T-cell (primary cell): ENCODE results near the gene ABCB1. TPM values are rescaled to one million over a fixed set of nuclear protein-coding genes. Genes with fewer than 3 reads are reported as not detected.

ENCODE experiments used
- ATAC-seq, 4 experiments: fragments of 200-7000 bp in 3 of 4; fragments of 150-1000 bp in 1 of 4; cut with Tn5 transposase; replicated peaks in 1 of 4; 1 replicate in 3 of 4; 2 replicates in 1 of 4; pipeline ENCODE4 v1.10.0; 2021; ENCODE audit warnings: moderate library complexity in 3 of 4, mild to moderate bottlenecking in 2 of 4, moderate number of reproducible peaks in 1 of 4
- CTCF ChIA-PET, 2 donors: fragments of 300-600 bp; sonication (Branson Sonifier 250); formaldehyde crosslinking; loops; one replicate each; lab custom pipeline; 2022; ENCODE audit warnings: antibody characterized with exemption in 2 of 2; lab: Charles Lee
- POLR2A ChIA-PET, 2 donors: fragments of 300-600 bp; sonication (Branson Sonifier 250); formaldehyde crosslinking; loops; one replicate each; lab custom pipeline; 2022; ENCODE audit warnings: antibody characterized with exemption in 2 of 2; lab: Charles Lee
- DNase-seq, 35 experiments: peaks; one replicate each; pipeline versions ENCODE4 v3.0.0 to v3.0.0-alpha.2; 2013 to 2023
- H3K27ac ChIP-seq: one replicate; pipeline ENCODE4 v1.5.1; 2013; ENCODE audit warnings: low read length
- H3K27me3 ChIP-seq, 2 experiments: replicated peaks in 1 of 2; 1 replicate in 1 of 2; 2 replicates in 1 of 2; pipeline versions ENCODE4 v1.6.1 to v1.7.0; 2013; ENCODE audit warnings: low read length in 1 of 2, mixed read lengths in 1 of 2; ENCODE audit not compliant: control insufficient read depth in 2 of 2, insufficient read depth in 2 of 2; ENCODE audit errors: extremely low read depth in 1 of 2
- H3K36me3 ChIP-seq, 2 donors: 1 replicate in 1 of 2; 2 replicates in 1 of 2; pipeline versions ENCODE4 v1.6.1 to v1.7.0; 2013; ENCODE audit warnings: low read length in 1 of 2; ENCODE audit not compliant: control insufficient read depth in 2 of 2, insufficient read depth in 1 of 2; ENCODE audit errors: extremely low read depth in 1 of 2
- H3K4me1 ChIP-seq, 2 experiments: 1 replicate in 1 of 2; 2 replicates in 1 of 2; pipeline versions ENCODE4 v1.6.1 to v1.7.0; 2013; ENCODE audit warnings: low read length in 2 of 2, mixed read lengths in 1 of 2; ENCODE audit not compliant: insufficient read depth in 2 of 2, control insufficient read depth in 1 of 2; ENCODE audit errors: extremely low read depth in 1 of 2
- H3K4me3 ChIP-seq, 2 donors: 1 replicate in 1 of 2; 2 replicates in 1 of 2; pipeline versions ENCODE4 v1.5.1 to v1.7.0; 2013; ENCODE audit warnings: mild to moderate bottlenecking in 2 of 2, low read length in 1 of 2, moderate library complexity in 1 of 2; ENCODE audit not compliant: control insufficient read depth in 1 of 2; ENCODE audit errors: extremely low read depth in 1 of 2
- H3K9me3 ChIP-seq: 2 replicates; pipeline ENCODE4 v1.7.0; 2013
- H3K27ac Mint-ChIP-seq, 2 donors: one replicate each; pipeline ENCODE4 v1.8.0; 2020 to 2021; ENCODE audit warnings: mild to moderate bottlenecking in 2 of 2, mixed read lengths in 2 of 2
- H3K27me3 Mint-ChIP-seq, 2 donors: one replicate each; pipeline ENCODE4 v1.8.0; 2021 to 2022; ENCODE audit warnings: mixed read lengths in 2 of 2
- H3K36me3 Mint-ChIP-seq: one replicate; pipeline ENCODE4 v1.8.0; 2021; ENCODE audit warnings: mixed read lengths
- H3K4me1 Mint-ChIP-seq, 3 donors: one replicate each; pipeline ENCODE4 v1.8.0; 2020 to 2022; ENCODE audit warnings: mixed read lengths in 3 of 3, mild to moderate bottlenecking in 1 of 3
- H3K4me3 Mint-ChIP-seq, 3 donors: one replicate each; pipeline ENCODE4 v1.8.0; 2020 to 2022; ENCODE audit warnings: mild to moderate bottlenecking in 3 of 3, mixed read lengths in 3 of 3, moderate library complexity in 3 of 3
- H3K9me3 Mint-ChIP-seq, 3 donors: one replicate each; pipeline ENCODE4 v1.8.0; 2020 to 2022; ENCODE audit warnings: mixed read lengths in 3 of 3
- WGBS: methylation state at CpG from one replicate; pipeline ENCODE4 v1.1.5; 2013; ENCODE audit warnings: missing lambda C conversion rate; ENCODE audit not compliant: insufficient coverage; 5-methylcytosine and 5-hydroxymethylcytosine counted together
- total RNA-seq, 35 experiments: library from RNA in 6 of 35; stranded (reverse) in 6 of 35; fragments of 120-200 nt in 1 of 35; gene quantifications; one replicate each; pipeline versions ENCODE4 v1.2.1 to v1.2.4 and lab custom pipeline; 2013 to 2026

The ABCB1 gene
- total RNA-seq, 5 donors from 2014 or later (not counting 1 experiment from before 2014, with no cell fraction given) = 12.8 to 46.4 (median 25.2) TPM

DNA sequence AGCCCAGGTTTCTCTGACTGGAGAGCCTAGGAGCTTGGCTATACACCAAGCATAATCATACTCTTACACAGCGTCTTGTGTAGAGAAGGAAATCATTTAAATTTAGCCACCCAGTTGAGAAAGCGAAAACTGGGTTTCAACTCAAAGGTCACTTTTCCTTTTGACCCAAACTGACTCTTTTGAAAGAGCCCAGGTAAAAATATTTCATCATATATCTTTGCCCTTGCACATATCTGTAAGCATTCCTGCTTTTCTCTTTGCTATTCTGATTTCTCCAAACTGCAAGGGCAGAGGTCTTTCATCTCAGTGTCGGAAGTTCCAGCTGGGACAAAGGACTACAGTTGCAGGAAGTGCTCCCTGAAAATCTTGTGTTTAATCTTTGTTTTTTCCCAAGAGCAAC is 103.2 kb downstream of the ABCB1 start:
- WGBS = no CpG with 5 or more reads among the region's 3 CpGs

GRCh38 chr7:87495366-87495765 is 105.3 kb downstream of the ABCB1 start:
- Histone ChIP-seq H3K27me3 (peaks cover 0 to 6% of the 10 kb centered on the region in 2 experiments), H3K4me3 (no peak overlapping the region), H3K9me3 (no peaks in the 10 kb centered on the region), H3K27ac (no peak overlapping the region), H3K36me3 (no peaks in the 10 kb centered on the region), H3K4me1 (no peaks in the 10 kb centered on the region)
- peaks cover 0 to 12% (median 0%) of the 10 kb centered on the region in 3 donors for H3K9me3 Mint-ChIP-seq
- H3K27ac Mint-ChIP-seq = no peak overlapping the region
- H3K27me3 Mint-ChIP-seq = peaks cover 0 to 14% of the 10 kb centered on the region in 2 donors
- CTCF ChIA-PET = interaction anchor here in 1 of 2 donors (0.5 kb wide), 1 partner anchor 77 kb away, joined by 3 read pairs; no protein-coding TSS in a partner anchor
- no peak for DNase-seq
- POLR2A ChIA-PET = no interaction called here
- no peaks in the 10 kb centered on the region for H3K4me1 Mint-ChIP-seq
- ATAC-seq = no peak
- no peaks in the 10 kb centered on the region for H3K36me3 Mint-ChIP-seq
- WGBS = no CpG with 5 or more reads among the region's 5 CpGs
- H3K4me3 Mint-ChIP-seq = no peak overlapping the region

More for the DNA sequence above, 103.2 kb downstream of the ABCB1 start:
- Mint-ChIP-seq H3K27me3 (peaks cover 0 to 14% of the 10 kb centered on the region in 2 donors), H3K36me3 (no peaks in the 10 kb centered on the region), H3K27ac (no peak overlapping the region), H3K9me3 (peaks cover 0 to 6% (median 0%) of the 10 kb centered on the region in 3 donors), H3K4me1 (no peaks in the 10 kb centered on the region), H3K4me3 (no peak overlapping the region)
- no peaks in the 10 kb centered on the region for H3K9me3 ChIP-seq
- no peak overlapping the region for H3K27ac ChIP-seq
- no peak overlapping the region for H3K4me3 ChIP-seq
- DNase-seq = no peak
- H3K36me3 ChIP-seq = no peaks in the 10 kb centered on the region
- peaks cover 0 to 6% of the 10 kb centered on the region in 2 experiments for H3K27me3 ChIP-seq
- no peaks in the 10 kb centered on the region for H3K4me1 ChIP-seq
- CTCF ChIA-PET = no interaction called here
- no peak for ATAC-seq
- POLR2A ChIA-PET = no interaction called here

- Mint-ChIP-seq H3K4me1 (no peaks in the 10 kb centered on the region), H3K4me3 (no peak overlapping the region), H3K36me3 (no peaks in the 10 kb centered on the region), H3K9me3 (peaks cover 0 to 15% (median 0%) of the 10 kb centered on the region in 3 donors), H3K27ac (no peak overlapping the region), H3K27me3 (peaks cover 0 to 14% of the 10 kb centered on the region in 2 donors)
- H3K4me3 ChIP-seq = no peak overlapping the region
- DNase-seq (no peak), ATAC-seq (no peak)
- CTCF ChIA-PET = interaction anchor here in 1 of 2 donors (0.5 kb wide), 1 partner anchor 76 kb away, joined by 3 read pairs; no protein-coding TSS in a partner anchor
- no peaks in the 10 kb centered on the region for H3K36me3 ChIP-seq
- H3K27me3 ChIP-seq = peaks cover 0 to 6% of the 10 kb centered on the region in 2 experiments
- H3K9me3 ChIP-seq = no peaks in the 10 kb centered on the region
- POLR2A ChIA-PET = no interaction called here
- no CpG with 5 or more reads among the region's 1 CpG for WGBS
- no peak overlapping the region for H3K27ac ChIP-seq
- H3K4me1 ChIP-seq = no peaks in the 10 kb centered on the region
Observed at GRCh38 chr7:87494454-87494853, 106.2 kb downstream of the ABCB1 start.

GRCh38 chr7:87483131-87483530 is 117.6 kb downstream of the ABCB1 start:
- Histone ChIP-seq H3K9me3 (no peaks in the 10 kb centered on the region), H3K27ac (no peak overlapping the region), H3K4me3 (no peak overlapping the region), H3K36me3 (no peaks in the 10 kb centered on the region), H3K27me3 (peaks cover 0 to 11% of the 10 kb centered on the region in 2 experiments), H3K4me1 (no peaks in the 10 kb centered on the region)
- no peaks in the 10 kb centered on the region for H3K9me3 Mint-ChIP-seq
- ATAC-seq (no peak), DNase-seq (no peak)
- CTCF ChIA-PET = no interaction called here
- H3K4me3 Mint-ChIP-seq = no peak overlapping the region
- no peaks in the 10 kb centered on the region for H3K4me1 Mint-ChIP-seq
- 93% methylated on average over 1 of the region's 2 CpGs for WGBS
- H3K27ac Mint-ChIP-seq = no peak overlapping the region
- no peaks in the 10 kb centered on the region for H3K36me3 Mint-ChIP-seq
- peaks cover 21 to 24% of the 10 kb centered on the region in 2 donors for H3K27me3 Mint-ChIP-seq
- POLR2A ChIA-PET = no interaction called here

- Mint-ChIP-seq H3K27ac (no peak overlapping the region), H3K36me3 (no peaks in the 10 kb centered on the region), H3K4me3 (no peak overlapping the region), H3K9me3 (no peaks in the 10 kb centered on the region), H3K4me1 (no peaks in the 10 kb centered on the region), H3K27me3 (peaks cover 24 to 27% of the 10 kb centered on the region in 2 donors)
- H3K4me3 ChIP-seq = no peak overlapping the region
- POLR2A ChIA-PET = no interaction called here
- DNase-seq (no peak), ATAC-seq (no peak)
- H3K27ac ChIP-seq = no peak overlapping the region
- no peaks in the 10 kb centered on the region for H3K9me3 ChIP-seq
- peaks cover 0 to 12% of the 10 kb centered on the region in 2 experiments for H3K27me3 ChIP-seq
- H3K4me1 ChIP-seq = no peaks in the 10 kb centered on the region
- CTCF ChIA-PET = no interaction called here
- WGBS = no CpG with 5 or more reads among the region's 3 CpGs
- no peaks in the 10 kb centered on the region for H3K36me3 ChIP-seq
Observed at GRCh38 chr7:87482115-87482514, 118.6 kb downstream of the ABCB1 start.

DNA sequence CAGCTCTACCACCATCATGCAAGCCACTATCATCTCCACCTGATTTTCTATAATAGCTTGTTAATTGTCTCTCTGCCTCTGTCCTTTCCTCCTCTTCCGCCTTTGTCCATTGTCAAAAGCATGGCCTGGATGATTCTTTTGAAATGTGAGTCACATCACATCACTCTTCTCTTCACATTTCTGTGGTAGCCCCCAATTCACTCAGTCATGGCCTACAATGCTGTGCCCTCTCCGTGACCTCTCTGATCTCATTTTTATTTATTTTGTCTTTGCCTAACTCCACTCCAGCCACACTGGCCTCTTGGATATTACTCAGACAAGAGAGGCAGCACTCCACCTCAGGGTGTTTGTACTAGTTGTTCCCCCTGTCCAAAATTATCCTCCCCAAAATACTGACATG is 120.3 kb downstream of the ABCB1 start:
- Histone ChIP-seq H3K4me3 (no peak overlapping the region), H3K27ac (no peak overlapping the region), H3K9me3 (no peaks in the 10 kb centered on the region), H3K36me3 (no peaks in the 10 kb centered on the region), H3K27me3 (peaks cover 0 to 22% of the 10 kb centered on the region in 2 experiments), H3K4me1 (peaks cover 0 to 5% of the 10 kb centered on the region in 2 experiments)
- 100% methylated on average over 2 of the region's 2 CpGs for whole genome bisulfite sequencing
- no peak overlapping the region for H3K4me3 Mint-ChIP-seq
- H3K9me3 Mint-ChIP-seq = no peaks in the 10 kb centered on the region
- ChIA-PET POLR2A (no interaction called here), CTCF (interaction anchor here in 1 of 2 donors (0.6 kb wide), 1 partner anchor 15 kb away, joined by 3 read pairs; no protein-coding TSS in a partner anchor)
- no peak overlapping the region for H3K27ac Mint-ChIP-seq
- DNase-seq = no peak
- H3K27me3 Mint-ChIP-seq = peaks cover 36 to 38% of the 10 kb centered on the region in 2 donors
- H3K36me3 Mint-ChIP-seq = no peaks in the 10 kb centered on the region
- no peak for ATAC-seq
- H3K4me1 Mint-ChIP-seq = peaks cover 0 to 6% (median 6%) of the 10 kb centered on the region in 3 donors
